Caco-2 (cell line): ENCODE data around the gene FNBP1. TPM values are rescaled to one million over a fixed set of nuclear protein-coding genes. Genes with fewer than 3 reads are reported as not detected.

Experiments used
- BruUV-seq: library from RNA; stranded (reverse); fragments of 400-500 nt; replicated peaks from 2 replicates; lab custom pipeline; 2021; lab: Mats Ljungman, UMichigan
- CTCF ChIA-PET: fragments of 300-600 bp; sonication (Branson Sonifier 250); formaldehyde crosslinking; loops from one replicate; lab custom pipeline; 2022; ENCODE audit warnings: antibody characterized with exemption; lab: Charles Lee
- POLR2A ChIA-PET: fragments of 300-600 bp; sonication (Branson Sonifier 250); formaldehyde crosslinking; loops from one replicate; lab custom pipeline; 2022; ENCODE audit warnings: antibody characterized with exemption; lab: Charles Lee
- DNase-seq, 2 experiments: peaks; one replicate each; pipeline versions ENCODE4 v3.0.0 to v3.0.0-alpha.2; 2020 to 2022
- H3K27me3 ChIP-seq: replicated peaks from 2 replicates; pipeline ENCODE4 v1.6.0; 2011; ENCODE audit warnings: low read length; ENCODE audit not compliant: control insufficient read depth, insufficient read depth
- H3K36me3 ChIP-seq: 2 replicates; pipeline ENCODE4 v1.5.1; 2011; ENCODE audit warnings: low read length; ENCODE audit not compliant: control insufficient read depth, insufficient read depth
- H3K4me1 ChIP-seq: fragments of 250-450 bp; sonication (Bioruptor Pico); 2 replicates; pipeline ENCODE4 v1.5.1; 2020; ENCODE audit warnings: mild to moderate bottlenecking
- H3K4me3 ChIP-seq: 2 replicates; pipeline ENCODE4 v1.5.1; 2011; ENCODE audit warnings: low read depth, mild to moderate bottlenecking, control low read depth, low read length
- H3K9me3 ChIP-seq: fragments of 250-450 bp; sonication (Bioruptor Pico); 2 replicates; pipeline ENCODE4 v1.5.1; 2020; ENCODE audit warnings: mild to moderate bottlenecking, moderate library complexity
- H3K27ac Mint-ChIP-seq: one replicate; pipeline ENCODE4 v1.8.0; 2022; ENCODE audit warnings: mixed read lengths; ENCODE audit not compliant: unreplicated experiment
- H3K27me3 Mint-ChIP-seq: one replicate; pipeline ENCODE4 v1.8.0; 2022; ENCODE audit warnings: mixed read lengths; ENCODE audit not compliant: insufficient read depth, unreplicated experiment
- H3K36me3 Mint-ChIP-seq: one replicate; pipeline ENCODE4 v1.8.0; 2022; ENCODE audit warnings: mild to moderate bottlenecking, mixed read lengths; ENCODE audit not compliant: insufficient read depth, unreplicated experiment
- H3K4me1 Mint-ChIP-seq: one replicate; pipeline ENCODE4 v1.8.0; 2022; ENCODE audit warnings: low read depth, mixed read lengths; ENCODE audit not compliant: unreplicated experiment
- H3K4me3 Mint-ChIP-seq: one replicate; pipeline ENCODE4 v1.8.0; 2022; ENCODE audit warnings: mild to moderate bottlenecking, moderate library complexity, mixed read lengths; ENCODE audit not compliant: unreplicated experiment
- H3K9me3 Mint-ChIP-seq: one replicate; pipeline ENCODE4 v1.8.0; 2022; ENCODE audit warnings: mixed read lengths; ENCODE audit not compliant: unreplicated experiment
- CTCF ChIP-seq, 2 experiments: fragments of 200-600 bp in 1 of 2; IDR thresholded peaks; 1 replicate in 1 of 2; 2 replicates in 1 of 2; pipeline versions ENCODE4 v1.5.1 to v1.8.0; 2011 to 2022; ENCODE audit warnings: antibody characterized with exemption in 1 of 2, control low read depth in 1 of 2, inconsistent platforms in 1 of 2, low read depth in 1 of 2, low read length in 1 of 2, mild to moderate bottlenecking in 1 of 2, moderate library complexity in 1 of 2; ENCODE audit not compliant: insufficient read depth in 1 of 2, severe bottlenecking in 1 of 2, unreplicated experiment in 1 of 2
- intact Hi-C: fragments of 100-400 bp; cut with micrococcal nuclease; formaldehyde crosslinking; loops from one replicate; pipeline ENCODE4 v1.10.0; 2022; ENCODE audit not compliant: unreplicated experiment
- total RNA-seq: library from RNA; stranded (reverse); gene quantifications from 2 replicates; pipeline ENCODE4 v1.2.3, GENCODE V29; 2022

Gene FNBP1
- total RNA-seq, 1 experiment from 2014 or later, result 33.2 TPM

DNA sequence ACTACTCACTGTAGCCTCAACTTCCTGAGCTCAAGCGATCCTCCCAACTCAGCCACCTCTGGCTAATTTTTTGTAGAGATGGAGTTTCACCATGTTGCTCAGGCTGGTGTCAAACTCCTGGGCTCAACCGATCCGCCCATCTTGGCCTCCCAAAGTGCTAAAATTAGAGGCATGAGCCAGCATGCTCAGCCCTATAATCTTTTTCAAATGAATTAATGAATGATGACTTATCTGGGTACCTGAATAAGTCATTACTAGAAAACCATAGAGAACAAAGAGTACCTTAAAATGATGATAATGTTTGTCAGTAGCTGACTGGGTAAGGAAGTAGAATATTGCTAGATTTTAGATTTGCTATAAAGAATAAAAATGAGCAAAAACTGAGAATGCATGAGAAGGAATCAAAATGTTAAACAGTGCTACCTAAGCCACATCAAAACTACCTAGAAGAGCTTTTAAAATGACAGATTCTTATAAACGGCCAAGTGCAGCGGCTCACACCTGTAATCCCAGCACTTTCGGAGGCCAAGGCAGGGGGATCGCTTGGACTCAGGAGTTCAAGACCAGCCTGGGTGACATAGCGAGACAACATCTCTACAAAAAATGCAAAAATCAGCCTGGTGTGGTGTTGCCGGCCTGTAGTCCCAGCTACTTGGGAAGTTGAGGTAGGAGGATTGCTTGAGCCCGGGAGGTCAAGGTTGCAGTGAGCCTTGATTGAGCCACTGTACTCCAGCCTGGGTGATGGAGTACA lies 13.6 kb downstream of the FNBP1 start:
- no peaks in the 10 kb centered on the region for H3K27me3 ChIP-seq
- Mint-ChIP-seq H3K36me3 (no peaks in the 10 kb centered on the region), H3K27me3 (no peaks in the 10 kb centered on the region), H3K9me3 (no peaks in the 10 kb centered on the region), H3K4me3 (no peak overlapping the region), H3K27ac (peak overlapping the region; percentile 1), H3K4me1 (peaks cover 30% of the 10 kb centered on the region)
- POLR2A ChIA-PET, result interaction anchor here (0.6 to 1.4 kb wide), 2 partner anchors 13 to 27 kb away, joined by 4 to 5 read pairs; partner anchors contain the start of gene FNBP1
- intact Hi-C loops, result no loop called here
- no TSS peak for BruUV-seq
- H3K9me3 ChIP-seq, result no peaks in the 10 kb centered on the region
- CTCF ChIA-PET, result no interaction called here
- TF ChIP-seq CTCF (IDR thresholded peaks at IDR 0.05; ENCODE audit: insufficient read depth in 1 of 2, low read depth in 1 of 2, low read length in 1 of 2, severe bottlenecking in 1 of 2, unreplicated experiment in 1 of 2), result no peak
- no peak overlapping the region for H3K4me3 ChIP-seq
- DNase-seq, result no peak
- peaks cover 17% of the 10 kb centered on the region for H3K4me1 ChIP-seq
- no peaks in the 10 kb centered on the region for H3K36me3 ChIP-seq

GRCh38 chr9:130028493-130029222 lies 14.3 kb downstream of the FNBP1 start:
- no TSS peak for BruUV-seq
- H3K27ac Mint-ChIP-seq, result peak overlapping the region; percentile 1
- peak in 1 of 2 experiments; percentile 41 for DNase-seq
- H3K4me1 Mint-ChIP-seq, result peaks cover 30% of the 10 kb centered on the region
- Histone ChIP-seq H3K4me1 (peaks cover 17% of the 10 kb centered on the region), H3K27me3 (no peaks in the 10 kb centered on the region), H3K4me3 (no peak overlapping the region), H3K36me3 (no peaks in the 10 kb centered on the region), H3K9me3 (no peaks in the 10 kb centered on the region)
- H3K36me3 Mint-ChIP-seq, result no peaks in the 10 kb centered on the region
- no peaks in the 10 kb centered on the region for H3K27me3 Mint-ChIP-seq
- CTCF ChIA-PET, result interaction anchor here (0.6 kb wide), 1 partner anchor 121 kb away, joined by 3 read pairs; no protein-coding TSS in a partner anchor
- intact Hi-C loops, result no loop called here
- POLR2A ChIA-PET, result interaction anchor here (0.6 to 1.4 kb wide), 2 partner anchors 14 to 28 kb away, joined by 4 to 5 read pairs; partner anchors contain the start of gene FNBP1
- TF ChIP-seq CTCF (IDR thresholded peaks at IDR 0.05; ENCODE audit: insufficient read depth in 1 of 2, low read depth in 1 of 2, low read length in 1 of 2, severe bottlenecking in 1 of 2, unreplicated experiment in 1 of 2), result no peak
- H3K4me3 Mint-ChIP-seq, result no peak overlapping the region
- H3K9me3 Mint-ChIP-seq, result no peaks in the 10 kb centered on the region
